ENCODE results near the gene ACER3.

ACER3 gene

DNA sequence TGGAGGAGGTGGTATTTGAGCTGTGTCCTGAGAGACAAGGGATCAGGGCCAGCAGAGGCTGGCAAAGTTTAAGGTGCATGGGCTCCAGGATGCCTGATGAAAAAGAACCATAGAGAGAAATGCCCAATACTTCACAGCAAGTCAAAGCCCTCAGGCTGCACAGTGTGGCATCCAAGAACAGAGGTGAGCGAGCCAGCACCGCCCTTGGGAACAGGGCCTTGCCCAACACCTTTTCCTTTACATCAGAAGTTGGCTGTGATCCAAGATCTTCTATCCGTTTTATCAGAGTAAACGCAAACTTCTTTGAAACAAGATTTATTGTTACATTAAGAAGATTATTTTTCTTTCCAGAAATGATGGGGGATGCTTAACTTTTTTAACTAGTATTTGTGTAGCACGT is 174.9 kb downstream of the ACER3 start:
- H3K4me3 ChIP-seq (replicated peaks in 1 of 2; ENCODE audit: low read depth in 2 of 2, low read length in 2 of 2): no peak overlapping the region
- DNase-seq (ENCODE audit: low read depth in 2 of 2): no peak
- TF ChIP-seq, protein P1, sequence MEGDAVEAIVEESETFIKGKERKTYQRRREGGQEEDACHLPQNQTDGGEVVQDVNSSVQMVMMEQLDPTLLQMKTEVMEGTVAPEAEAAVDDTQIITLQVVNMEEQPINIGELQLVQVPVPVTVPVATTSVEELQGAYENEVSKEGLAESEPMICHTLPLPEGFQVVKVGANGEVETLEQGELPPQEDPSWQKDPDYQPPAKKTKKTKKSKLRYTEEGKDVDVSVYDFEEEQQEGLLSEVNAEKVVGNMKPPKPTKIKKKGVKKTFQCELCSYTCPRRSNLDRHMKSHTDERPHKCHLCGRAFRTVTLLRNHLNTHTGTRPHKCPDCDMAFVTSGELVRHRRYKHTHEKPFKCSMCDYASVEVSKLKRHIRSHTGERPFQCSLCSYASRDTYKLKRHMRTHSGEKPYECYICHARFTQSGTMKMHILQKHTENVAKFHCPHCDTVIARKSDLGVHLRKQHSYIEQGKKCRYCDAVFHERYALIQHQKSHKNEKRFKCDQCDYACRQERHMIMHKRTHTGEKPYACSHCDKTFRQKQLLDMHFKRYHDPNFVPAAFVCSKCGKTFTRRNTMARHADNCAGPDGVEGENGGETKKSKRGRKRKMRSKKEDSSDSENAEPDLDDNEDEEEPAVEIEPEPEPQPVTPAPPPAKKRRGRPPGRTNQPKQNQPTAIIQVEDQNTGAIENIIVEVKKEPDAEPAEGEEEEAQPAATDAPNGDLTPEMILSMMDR (IDR thresholded peaks at IDR 0.05; ENCODE audit: low read depth, low read length): no peak

DNA sequence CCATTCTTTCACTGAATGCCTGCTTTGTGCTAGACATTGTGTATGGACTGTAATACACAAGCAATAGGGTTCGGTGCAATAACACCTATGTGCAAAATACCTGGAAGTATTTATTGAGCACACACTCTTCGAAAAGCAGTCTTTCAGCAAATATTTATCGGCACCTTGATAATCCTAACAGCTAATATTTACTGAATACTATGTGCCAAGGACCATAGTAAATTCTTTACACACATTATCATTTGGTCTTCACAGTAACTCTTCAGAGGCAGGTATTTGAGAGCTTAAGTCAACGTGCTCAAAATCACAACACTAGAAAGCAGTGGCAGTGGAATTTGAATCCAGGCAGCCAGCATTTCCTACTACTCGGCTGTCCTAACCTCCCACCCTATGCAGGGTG is 175.7 kb downstream of the ACER3 start:
- TF ChIP-seq, protein P1 (IDR thresholded peaks at IDR 0.05; ENCODE audit: low read depth, low read length): no peak
- H3K4me3 ChIP-seq (replicated peaks in 1 of 2; ENCODE audit: low read depth in 2 of 2, low read length in 2 of 2): no peak overlapping the region
- DNase-seq (ENCODE audit: low read depth in 2 of 2): no peak

DNA sequence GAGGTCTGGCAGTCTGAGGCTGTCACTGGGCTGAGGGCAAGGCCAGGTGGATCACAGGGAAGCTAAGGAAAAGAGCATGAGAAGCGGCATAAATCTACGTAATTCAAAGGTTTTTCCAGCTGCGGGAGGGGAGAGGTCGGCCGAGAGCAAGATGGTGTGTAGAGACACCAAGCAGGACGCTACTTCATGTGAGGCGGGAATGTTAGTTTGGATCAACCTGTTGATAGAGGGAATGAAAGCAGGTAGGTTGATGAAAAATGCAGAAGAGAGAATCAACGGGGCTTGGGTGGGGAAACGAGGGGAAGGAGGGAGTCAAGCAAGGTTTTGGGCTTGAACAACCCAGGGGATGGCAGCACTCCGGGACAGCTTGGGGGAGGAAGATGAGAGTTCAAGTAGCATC is 176.3 kb downstream of the ACER3 start:
- TF ChIP-seq, protein P1 (IDR thresholded peaks at IDR 0.05; ENCODE audit: low read depth, low read length): no peak

DNA sequence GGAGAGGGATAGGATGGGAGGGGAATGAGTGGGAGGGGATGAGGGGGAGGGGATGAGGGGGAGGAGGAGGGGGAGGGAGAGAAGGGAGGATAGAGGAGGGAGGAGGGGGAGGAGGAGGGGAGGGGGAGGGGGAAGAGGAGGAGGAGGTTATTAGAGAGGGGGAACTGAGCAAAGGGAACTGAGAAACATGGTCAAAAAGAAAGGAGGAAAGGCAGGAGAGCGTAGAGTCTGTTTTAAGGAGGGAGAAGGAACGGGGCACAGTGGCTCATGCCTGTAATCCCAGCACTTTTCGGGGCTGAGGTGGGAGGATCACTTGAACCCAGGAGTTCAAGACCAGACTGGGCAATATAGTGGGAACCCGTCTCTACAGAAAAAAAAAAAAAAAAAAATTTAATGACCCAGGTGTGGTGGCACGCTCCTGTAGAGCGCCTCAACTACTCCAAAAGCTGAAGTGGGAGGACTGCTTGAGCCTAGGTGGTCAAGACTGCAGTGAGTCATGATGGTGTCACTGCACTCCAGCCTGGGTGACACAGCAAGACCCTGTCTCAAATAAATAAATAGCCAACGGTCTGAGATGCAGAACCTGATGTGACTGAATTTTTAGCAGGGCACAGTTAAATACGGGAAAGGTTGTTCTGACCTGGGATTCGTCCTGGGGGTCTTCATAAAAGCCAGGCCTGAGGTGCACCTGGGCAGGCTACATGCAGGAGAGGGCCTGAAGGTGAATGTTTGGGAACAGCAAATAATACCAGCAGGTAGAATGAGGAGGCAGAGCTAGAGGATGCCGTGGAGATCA is 177.5 kb downstream of the ACER3 start:
- TF ChIP-seq, protein P1 (IDR thresholded peaks at IDR 0.05; ENCODE audit: low read depth, low read length): no peak
- H3K4me3 ChIP-seq (replicated peaks in 1 of 2; ENCODE audit: low read depth in 2 of 2, low read length in 2 of 2): no peak overlapping the region
- DNase-seq (ENCODE audit: low read depth in 2 of 2): no peak

More for the DNA sequence above, 176.3 kb downstream of the ACER3 start:
- no peak for DNase-seq (ENCODE audit: low read depth in 2 of 2)
- no peak overlapping the region for H3K4me3 ChIP-seq (replicated peaks in 1 of 2; ENCODE audit: low read depth in 2 of 2, low read length in 2 of 2)

DNA sequence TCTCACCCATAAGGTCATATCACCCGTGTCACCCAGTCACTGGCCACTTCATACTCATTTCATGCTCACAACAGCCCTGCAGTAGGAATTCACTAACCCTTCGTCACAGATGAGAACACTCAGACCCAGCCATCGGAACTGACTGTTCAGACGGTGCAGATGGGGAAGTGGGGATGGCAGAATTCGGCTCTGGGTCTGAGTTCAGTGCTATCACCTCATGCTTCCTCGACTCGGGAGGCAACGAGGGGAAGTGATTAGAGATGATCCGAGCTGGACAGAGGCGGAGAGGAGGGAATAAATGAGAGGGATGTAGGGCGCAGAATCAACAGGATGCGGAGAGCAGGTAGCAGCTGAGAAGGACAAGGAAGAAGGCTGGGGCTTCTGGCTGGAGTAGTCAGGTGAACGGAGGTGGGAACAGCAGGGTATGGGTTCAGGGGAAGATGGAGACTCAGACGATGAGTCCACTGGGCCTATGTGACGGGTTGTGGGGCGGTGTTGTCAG is 178.2 kb downstream of the ACER3 start:
- H3K4me3 ChIP-seq (replicated peaks in 1 of 2; ENCODE audit: low read depth in 2 of 2, low read length in 2 of 2): no peak overlapping the region
- no peak for DNase-seq (ENCODE audit: low read depth in 2 of 2)
- TF ChIP-seq, protein P1 (IDR thresholded peaks at IDR 0.05; ENCODE audit: low read depth, low read length): no peak

DNA sequence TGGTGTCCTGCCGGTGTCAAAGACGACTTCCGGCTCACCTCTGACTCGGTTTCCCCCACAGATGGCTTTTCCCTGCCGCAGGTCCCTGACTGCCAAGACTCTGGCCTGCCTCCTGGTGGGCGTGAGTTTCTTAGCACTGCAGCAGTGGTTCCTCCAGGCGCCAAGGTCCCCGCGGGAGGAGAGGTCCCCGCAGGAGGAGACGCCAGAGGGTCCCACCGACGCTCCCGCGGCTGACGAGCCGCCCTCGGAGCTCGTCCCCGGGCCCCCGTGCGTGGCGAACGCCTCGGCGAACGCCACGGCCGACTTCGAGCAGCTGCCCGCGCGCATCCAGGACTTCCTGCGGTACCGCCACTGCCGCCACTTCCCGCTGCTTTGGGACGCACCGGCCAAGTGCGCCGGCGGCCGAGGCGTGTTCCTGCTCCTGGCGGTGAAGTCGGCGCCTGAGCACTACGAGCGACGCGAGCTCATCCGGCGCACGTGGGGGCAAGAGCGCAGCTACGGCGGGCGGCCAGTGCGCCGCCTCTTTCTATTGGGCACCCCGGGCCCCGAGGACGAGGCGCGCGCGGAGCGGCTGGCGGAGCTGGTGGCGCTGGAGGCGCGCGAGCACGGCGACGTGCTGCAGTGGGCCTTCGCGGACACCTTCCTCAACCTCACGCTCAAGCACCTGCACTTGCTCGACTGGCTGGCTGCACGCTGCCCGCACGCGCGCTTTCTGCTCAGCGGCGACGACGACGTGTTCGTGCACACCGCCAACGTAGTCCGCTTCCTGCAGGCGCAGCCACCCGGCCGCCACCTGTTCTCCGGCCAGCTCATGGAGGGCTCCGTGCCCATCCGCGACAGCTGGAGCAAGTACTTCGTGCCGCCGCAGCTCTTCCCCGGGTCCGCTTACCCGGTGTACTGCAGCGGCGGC is 179.0 kb downstream of the ACER3 start:
- peak overlapping the region; percentile 30 to 43 for H3K4me3 ChIP-seq (replicated peaks in 1 of 2; ENCODE audit: low read depth in 2 of 2, low read length in 2 of 2)
- TF ChIP-seq, protein P1 (IDR thresholded peaks at IDR 0.05; ENCODE audit: low read depth, low read length): peak; percentile 70
- peak; percentile 50 to 56 for DNase-seq (ENCODE audit: low read depth in 2 of 2)
